ENCODE measurements around the gene MAGI1.

MAGI1 gene

DNA sequence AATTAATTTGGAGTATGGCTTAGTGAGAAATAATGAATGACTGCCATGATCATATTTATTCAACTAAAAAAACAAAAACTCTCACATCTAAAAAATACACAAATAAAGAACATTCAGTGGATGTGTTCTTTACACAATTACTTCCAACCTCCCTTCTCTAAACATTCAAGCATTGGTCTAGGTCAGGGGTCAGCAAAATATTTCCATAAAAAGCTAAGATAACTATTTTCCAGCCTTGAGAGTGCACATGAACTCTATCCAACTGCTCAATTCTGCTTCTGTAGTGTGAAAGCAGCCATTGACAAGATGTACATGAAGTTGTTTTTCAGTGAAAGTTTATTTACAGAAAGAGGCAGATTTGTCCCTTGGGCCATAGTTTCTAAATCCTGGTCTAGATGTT lies 406.3 kb downstream of the MAGI1 start (continued):
- TF ChIP-seq TSHZ2 (CRISPR knock-in tag; IDR thresholded peaks at IDR 0.05) (no peak), ZFP3 (CRISPR knock-in tag; IDR thresholded peaks at IDR 0.05) (no peak), ZC3H10 (CRISPR knock-in tag; IDR thresholded peaks at IDR 0.05) (no peak)

- no peak for ATAC-seq
- TF ChIP-seq TOX (CRISPR knock-in tag; IDR thresholded peaks at IDR 0.05; ENCODE audit: borderline replicate concordance) (no peak), ESRRG (CRISPR knock-in tag; IDR thresholded peaks at IDR 0.05) (no peak), CREB5 (CRISPR knock-in tag; IDR thresholded peaks at IDR 0.05; ENCODE audit: low read depth) (no peak), ZC3H10 (CRISPR knock-in tag; IDR thresholded peaks at IDR 0.05) (no peak), OSR1 (CRISPR knock-in tag; IDR thresholded peaks at IDR 0.05) (no peak), CSDC2 (CRISPR knock-in tag; IDR thresholded peaks at IDR 0.05) (no peak), PPARA (CRISPR knock-in tag; IDR thresholded peaks at IDR 0.05; ENCODE audit: borderline replicate concordance) (no peak), ZFP30 (CRISPR knock-in tag; IDR thresholded peaks at IDR 0.05) (no peak), ZNF565 (CRISPR knock-in tag; conservative IDR thresholded peaks at IDR 0.05; ENCODE audit: low read depth) (no peak), BACH2 (CRISPR knock-in tag; IDR thresholded peaks at IDR 0.05; ENCODE audit: borderline replicate concordance) (no peak), ISL1 (CRISPR knock-in tag; IDR thresholded peaks at IDR 0.05) (no peak), ZNF70 (CRISPR knock-in tag; IDR thresholded peaks at IDR 0.05) (no peak), ARNTL (CRISPR knock-in tag; IDR thresholded peaks at IDR 0.05; ENCODE audit: borderline replicate concordance, low read depth) (no peak), TSHZ2 (CRISPR knock-in tag; IDR thresholded peaks at IDR 0.05) (no peak), ZNF8 (CRISPR knock-in tag; IDR thresholded peaks at IDR 0.05) (no peak), POU6F1 (CRISPR knock-in tag; IDR thresholded peaks at IDR 0.05; ENCODE audit: borderline replicate concordance, low read depth) (no peak), GLIS3 (CRISPR knock-in tag; IDR thresholded peaks at IDR 0.05) (no peak)
- TF ChIP-seq, protein P1, sequence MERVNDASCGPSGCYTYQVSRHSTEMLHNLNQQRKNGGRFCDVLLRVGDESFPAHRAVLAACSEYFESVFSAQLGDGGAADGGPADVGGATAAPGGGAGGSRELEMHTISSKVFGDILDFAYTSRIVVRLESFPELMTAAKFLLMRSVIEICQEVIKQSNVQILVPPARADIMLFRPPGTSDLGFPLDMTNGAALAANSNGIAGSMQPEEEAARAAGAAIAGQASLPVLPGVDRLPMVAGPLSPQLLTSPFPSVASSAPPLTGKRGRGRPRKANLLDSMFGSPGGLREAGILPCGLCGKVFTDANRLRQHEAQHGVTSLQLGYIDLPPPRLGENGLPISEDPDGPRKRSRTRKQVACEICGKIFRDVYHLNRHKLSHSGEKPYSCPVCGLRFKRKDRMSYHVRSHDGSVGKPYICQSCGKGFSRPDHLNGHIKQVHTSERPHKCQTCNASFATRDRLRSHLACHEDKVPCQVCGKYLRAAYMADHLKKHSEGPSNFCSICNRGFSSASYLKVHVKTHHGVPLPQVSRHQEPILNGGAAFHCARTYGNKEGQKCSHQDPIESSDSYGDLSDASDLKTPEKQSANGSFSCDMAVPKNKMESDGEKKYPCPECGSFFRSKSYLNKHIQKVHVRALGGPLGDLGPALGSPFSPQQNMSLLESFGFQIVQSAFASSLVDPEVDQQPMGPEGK (CRISPR knock-in tag; IDR thresholded peaks at IDR 0.05; ENCODE audit: borderline replicate concordance), result no peak
- TF ChIP-seq, protein P2, sequence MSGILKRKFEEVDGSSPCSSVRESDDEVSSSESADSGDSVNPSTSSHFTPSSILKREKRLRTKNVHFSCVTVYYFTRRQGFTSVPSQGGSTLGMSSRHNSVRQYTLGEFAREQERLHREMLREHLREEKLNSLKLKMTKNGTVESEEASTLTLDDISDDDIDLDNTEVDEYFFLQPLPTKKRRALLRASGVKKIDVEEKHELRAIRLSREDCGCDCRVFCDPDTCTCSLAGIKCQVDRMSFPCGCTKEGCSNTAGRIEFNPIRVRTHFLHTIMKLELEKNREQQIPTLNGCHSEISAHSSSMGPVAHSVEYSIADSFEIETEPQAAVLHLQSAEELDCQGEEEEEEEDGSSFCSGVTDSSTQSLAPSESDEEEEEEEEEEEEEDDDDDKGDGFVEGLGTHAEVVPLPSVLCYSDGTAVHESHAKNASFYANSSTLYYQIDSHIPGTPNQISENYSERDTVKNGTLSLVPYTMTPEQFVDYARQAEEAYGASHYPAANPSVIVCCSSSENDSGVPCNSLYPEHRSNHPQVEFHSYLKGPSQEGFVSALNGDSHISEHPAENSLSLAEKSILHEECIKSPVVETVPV (CRISPR knock-in tag; IDR thresholded peaks at IDR 0.05), result no peak
These were observed 409.7 kb downstream of the MAGI1 start for GRCh38 chr3:65628978-65629377.
